Hepatocyte (in vitro differentiated cells): ENCODE measurements around the gene EIF4EBP3.

Source experiments
- CTCF ChIP-seq: fragments of 200-600 bp; sonication (generic); IDR thresholded peaks from 2 replicates; pipeline ENCODE4 v1.5.1; 2016; ENCODE audit warnings: antibody characterized with exemption, mild to moderate bottlenecking; ENCODE audit not compliant: poor library complexity
- EZH2phosphoT487 ChIP-seq: fragments of 200-600 bp; sonication (generic); IDR thresholded peaks from one replicate; pipeline ENCODE4 v1.6.1; 2018; ENCODE audit warnings: antibody characterized with exemption, mild to moderate bottlenecking, low read depth, moderate library complexity; ENCODE audit not compliant: unreplicated experiment, severe bottlenecking

- TF ChIP-seq CTCF (no peak), EZH2phosphoT487 (no peak)
These were observed 44.6 kb upstream of the EIF4EBP3 start for GRCh38 chr5:140502834-140503233.
